Activated CD8-positive, alpha-beta memory T cell treated with anti-CD3 and anti-CD28 coated beads, Interleukin-2, amount 50 U/mL, for 24 hours (primary cell): Measurements from ENCODE around the gene SLC66A3.
"Not testable (repeated sequence)": the region's sequence is repeated elsewhere in the genome, so short reads cannot be mapped to it uniquely, and the experiment has no call there.

Source experiments
- DNase-seq: peaks from one replicate; pipeline ENCODE4 v3.0.0-alpha.2; 2020; ENCODE audit errors: extremely low read depth

SLC66A3 gene

GRCh38 chr2:11163439-11164317 lies 8.4 kb downstream of the SLC66A3 start:
- no peak for DNase-seq

GRCh38 chr2:11165046-11165445 lies 9.8 kb downstream of the SLC66A3 start:
- not testable (repeated sequence) for DNase-seq

GRCh38 chr2:11166476-11166875 lies 11.2 kb downstream of the SLC66A3 start:
- no peak for DNase-seq

GRCh38 chr2:11168488-11168887 lies 13.2 kb downstream of the SLC66A3 start:
- no peak for DNase-seq

GRCh38 chr2:11169333-11169732 lies 14.1 kb downstream of the SLC66A3 start:
- DNase-seq, result no peak

- no peak for DNase-seq
Observed at GRCh38 chr2:11174222-11174621, 19.0 kb downstream of the SLC66A3 start.

GRCh38 chr2:11175293-11175795 lies 20.1 kb downstream of the SLC66A3 start:
- DNase-seq, result no peak

- DNase-seq, result no peak
Observed at GRCh38 chr2:11177871-11178690, 22.8 kb downstream of the SLC66A3 start.

GRCh38 chr2:11179196-11179595 lies 23.9 kb downstream of the SLC66A3 start:
- no peak for DNase-seq

- no peak for DNase-seq
Observed at GRCh38 chr2:11179899-11180298, 24.6 kb downstream of the SLC66A3 start.

- DNase-seq, result no peak
Observed at GRCh38 chr2:11180653-11181052, 25.4 kb downstream of the SLC66A3 start.

GRCh38 chr2:11182951-11183350 lies 27.7 kb downstream of the SLC66A3 start:
- no peak for DNase-seq

- DNase-seq, result no peak
Observed at GRCh38 chr2:11186145-11186544, 30.9 kb downstream of the SLC66A3 start.

- DNase-seq, result no peak
Observed at GRCh38 chr2:11187083-11187619, 31.9 kb downstream of the SLC66A3 start.

GRCh38 chr2:11187731-11188130 lies 32.5 kb downstream of the SLC66A3 start:
- no peak for DNase-seq

- DNase-seq, result no peak
Observed at GRCh38 chr2:11196246-11196645, 41.0 kb downstream of the SLC66A3 start.

- no peak for DNase-seq
Observed at GRCh38 chr2:11200651-11201050, 45.4 kb downstream of the SLC66A3 start.

- no peak for DNase-seq
Observed at GRCh38 chr2:11201969-11202368, 46.7 kb downstream of the SLC66A3 start.

GRCh38 chr2:11203480-11203879 lies 48.2 kb downstream of the SLC66A3 start:
- DNase-seq, result no peak

- DNase-seq, result no peak
Observed at GRCh38 chr2:11208083-11208482, 52.8 kb downstream of the SLC66A3 start.

- no peak for DNase-seq
Observed at GRCh38 chr2:11212645-11213044, 57.4 kb downstream of the SLC66A3 start.

- DNase-seq, result no peak
Observed at GRCh38 chr2:11213090-11213638, 57.9 kb downstream of the SLC66A3 start.
